Thymus (tissue), 11 donors: ENCODE data around the gene RGS9. TPM values are rescaled to one million over a fixed set of nuclear protein-coding genes. Genes with fewer than 3 reads are reported as not detected.

Source experiments
- DNase-seq, 9 donors: peaks; one replicate each; pipeline ENCODE4 v3.0.0-alpha.2; 2013; ENCODE audit warnings: low spot score in 9 of 9, low read depth in 6 of 9, missing footprints in 1 of 9
- H3K27ac ChIP-seq, 2 donors: one replicate each; pipeline ENCODE4 v1.5.1; 2013; ENCODE audit warnings: control low read depth in 1 of 2, low read depth in 1 of 2, low read length in 1 of 2, mild to moderate bottlenecking in 1 of 2, moderate library complexity in 1 of 2
- H3K27me3 ChIP-seq, 2 donors: one replicate each; pipeline ENCODE4 v1.5.1; 2013; ENCODE audit warnings: low read length in 1 of 2; ENCODE audit not compliant: control insufficient read depth in 2 of 2, insufficient read depth in 1 of 2
- H3K36me3 ChIP-seq, 2 donors: one replicate each; pipeline ENCODE4 v1.5.1; 2013; ENCODE audit warnings: low read length in 1 of 2, mild to moderate bottlenecking in 1 of 2, moderate library complexity in 1 of 2; ENCODE audit not compliant: control insufficient read depth in 2 of 2, insufficient read depth in 2 of 2
- H3K4me1 ChIP-seq, 2 donors: one replicate each; pipeline ENCODE4 v1.5.1; 2013; ENCODE audit warnings: low read length in 2 of 2; ENCODE audit not compliant: control insufficient read depth in 2 of 2, insufficient read depth in 2 of 2
- H3K4me3 ChIP-seq, 2 donors: one replicate each; pipeline ENCODE4 v1.5.1; 2013; ENCODE audit warnings: low read length in 2 of 2, control low read depth in 1 of 2, mild to moderate bottlenecking in 1 of 2
- H3K9me3 ChIP-seq, 2 donors: one replicate each; pipeline ENCODE4 v1.5.1; 2013; ENCODE audit warnings: low read length in 1 of 2, mild to moderate bottlenecking in 1 of 2; ENCODE audit not compliant: control insufficient read depth in 2 of 2, insufficient read depth in 1 of 2
- WGBS: extraction: QIAGEN DNeasy Blood & Tissue Kit; methylation state at CpG from one replicate; pipeline ENCODE4 v1.1.7; 2013; 5-methylcytosine and 5-hydroxymethylcytosine counted together
- polyA plus RNA-seq: library from polyadenylated mRNA; stranded (reverse); fragments of 200-250 nt; gene quantifications from one replicate; pipeline ENCODE4 v1.2.3, GENCODE V29; 2013
- total RNA-seq: library from RNA; stranded (reverse); fragments of 120-200 nt; gene quantifications from one replicate; pipeline ENCODE4 v1.2.4, GENCODE V29; 2013
- donor health status: healthy.

Gene RGS9
- total and polyA plus RNA-seq, 2 donors, result 1.9 to 2.6 TPM

- no peak overlapping the region for H3K4me3 ChIP-seq
- no peaks in the 10 kb centered on the region for H3K36me3 ChIP-seq
- no peak overlapping the region for H3K27ac ChIP-seq
- peaks cover 13 to 16% of the 10 kb centered on the region in 2 donors for H3K4me1 ChIP-seq
- no peaks in the 10 kb centered on the region for H3K27me3 ChIP-seq
- no peaks in the 10 kb centered on the region for H3K9me3 ChIP-seq
- no peak for DNase-seq
Observed at GRCh38 chr17:65099475-65099874, 37.7 kb upstream of the RGS9 start.

- H3K4me3 ChIP-seq, result peak overlapping the region; percentile 1 to 49
- peak in 1 of 9 donors; percentile 13 for DNase-seq
- H3K27ac ChIP-seq, result peak overlapping the region; percentile 46 to 63
- no peaks in the 10 kb centered on the region for H3K36me3 ChIP-seq
- H3K27me3 ChIP-seq, result no peaks in the 10 kb centered on the region
- 86% methylated on average over 5 of the region's 5 CpGs for WGBS
- H3K4me1 ChIP-seq, result peaks cover 13 to 16% of the 10 kb centered on the region in 2 donors
- H3K9me3 ChIP-seq, result no peaks in the 10 kb centered on the region
Observed at GRCh38 chr17:65099941-65100315, 37.2 kb upstream of the RGS9 start.

GRCh38 chr17:65100316-65101140 lies 36.6 kb upstream of the RGS9 start:
- H3K4me3 ChIP-seq, result peak overlapping the region; percentile 39 to 49
- no peaks in the 10 kb centered on the region for H3K27me3 ChIP-seq
- H3K27ac ChIP-seq, result peak overlapping the region; percentile 48 to 63
- DNase-seq, result peak; percentile 33 to 89 (median 76)
- WGBS, result 8% methylated on average over 50 of the region's 50 CpGs
- no peaks in the 10 kb centered on the region for H3K9me3 ChIP-seq
- no peaks in the 10 kb centered on the region for H3K36me3 ChIP-seq
- peaks cover 13 to 16% of the 10 kb centered on the region in 2 donors for H3K4me1 ChIP-seq

GRCh38 chr17:65101371-65101770 lies 35.8 kb upstream of the RGS9 start:
- WGBS, result 90% methylated on average over 6 of the region's 6 CpGs
- no peaks in the 10 kb centered on the region for H3K9me3 ChIP-seq
- peaks cover 13 to 16% of the 10 kb centered on the region in 2 donors for H3K4me1 ChIP-seq
- no peaks in the 10 kb centered on the region for H3K36me3 ChIP-seq
- H3K27me3 ChIP-seq, result no peaks in the 10 kb centered on the region
- H3K4me3 ChIP-seq, result no peak overlapping the region
- no peak for DNase-seq
- no peak overlapping the region for H3K27ac ChIP-seq

- H3K4me1 ChIP-seq, result peaks cover 13 to 16% of the 10 kb centered on the region in 2 donors
- 94% methylated on average over 5 of the region's 5 CpGs for WGBS
Observed at GRCh38 chr17:65102235-65102634, 34.9 kb upstream of the RGS9 start.

GRCh38 chr17:65102788-65103187 lies 34.4 kb upstream of the RGS9 start:
- WGBS, result 84% methylated on average over 5 of the region's 5 CpGs
- no peaks in the 10 kb centered on the region for H3K27me3 ChIP-seq
- H3K9me3 ChIP-seq, result no peaks in the 10 kb centered on the region
- no peak for DNase-seq
- H3K4me3 ChIP-seq, result no peak overlapping the region
- no peaks in the 10 kb centered on the region for H3K36me3 ChIP-seq
- peaks cover 13 to 16% of the 10 kb centered on the region in 2 donors for H3K4me1 ChIP-seq
- no peak overlapping the region for H3K27ac ChIP-seq

More at GRCh38 chr17:65102235-65102634, 34.9 kb upstream of the RGS9 start:
- Histone ChIP-seq H3K36me3 (no peaks in the 10 kb centered on the region), H3K4me3 (no peak overlapping the region), H3K9me3 (no peaks in the 10 kb centered on the region), H3K27me3 (no peaks in the 10 kb centered on the region), H3K27ac (no peak overlapping the region)
- no peak for DNase-seq

- Histone ChIP-seq H3K4me3 (no peak overlapping the region), H3K27me3 (no peaks in the 10 kb centered on the region), H3K4me1 (peaks cover 13 to 16% of the 10 kb centered on the region in 2 donors), H3K36me3 (no peaks in the 10 kb centered on the region), H3K9me3 (no peaks in the 10 kb centered on the region), H3K27ac (no peak overlapping the region)
- 86% methylated on average over 3 of the region's 3 CpGs for WGBS
- DNase-seq, result no peak
Observed at GRCh38 chr17:65103431-65103830, 33.7 kb upstream of the RGS9 start.

GRCh38 chr17:65103896-65104295 lies 33.3 kb upstream of the RGS9 start:
- Histone ChIP-seq H3K36me3 (no peaks in the 10 kb centered on the region), H3K27ac (no peak overlapping the region), H3K9me3 (no peaks in the 10 kb centered on the region), H3K27me3 (no peaks in the 10 kb centered on the region), H3K4me3 (no peak overlapping the region), H3K4me1 (peaks cover 13 to 16% of the 10 kb centered on the region in 2 donors)
- DNase-seq, result no peak
- 90% methylated on average over 5 of the region's 5 CpGs for WGBS

- DNase-seq, result no peak
- no peaks in the 10 kb centered on the region for H3K36me3 ChIP-seq
- H3K4me1 ChIP-seq, result peaks cover 13 to 16% of the 10 kb centered on the region in 2 donors
- H3K9me3 ChIP-seq, result no peaks in the 10 kb centered on the region
- no peaks in the 10 kb centered on the region for H3K27me3 ChIP-seq
- no peak overlapping the region for H3K4me3 ChIP-seq
- H3K27ac ChIP-seq, result no peak overlapping the region
Observed at GRCh38 chr17:65104541-65104940, 32.6 kb upstream of the RGS9 start.
